Endothelial cell of umbilical vein (primary cell): Measurements from ENCODE around the gene MRTFA. TPM values are rescaled to one million over a fixed set of nuclear protein-coding genes. Genes with fewer than 3 reads are reported as not detected.
A peak's percentile ranks its signal among the peaks of the same experiment; 100 is the strongest.

ENCODE experiments used
- BruUV-seq: library from RNA; stranded (reverse); fragments of 400-500 nt; replicated peaks from 2 replicates; lab custom pipeline; 2021; lab: Mats Ljungman, UMichigan
- CTCF ChIA-PET: fragments of 300-600, 350-600 bp; sonication (Branson Sonifier 250); formaldehyde crosslinking; loops from one replicate; lab custom pipeline; 2021; ENCODE audit warnings: antibody characterized with exemption, inconsistent platforms; lab: Charles Lee
- POLR2A ChIA-PET: fragments of 300-600, 350-600 bp; sonication (Branson Sonifier 250); formaldehyde crosslinking; loops from one replicate; lab custom pipeline; 2021; ENCODE audit warnings: antibody characterized with exemption, inconsistent platforms; lab: Charles Lee
- DNase-seq: peaks from one replicate; pipeline ENCODE4 v3.0.0-alpha.2; 2011; ENCODE audit warnings: low read depth, low spot score
- FAIRE-seq: peaks from 2 replicates; lab custom pipeline; 2011; peaks lifted over from hg19 to GRCh38; lab: Jason Lieb, UNC
- H2AFZ ChIP-seq: 2 replicates; pipeline ENCODE4 v1.6.0; 2012; ENCODE audit warnings: low read depth, low read length, control low read depth, inconsistent platforms
- H3K27ac ChIP-seq: 2 replicates; pipeline ENCODE4 v1.5.1; 2011; ENCODE audit warnings: low read depth, mild to moderate bottlenecking, control low read depth, low read length, moderate library complexity; ENCODE audit not compliant: insufficient read depth
- H3K27me3 ChIP-seq, 2 experiments: 2 replicates each; pipeline versions ENCODE4 v1.6.0 to v1.6.1; 2011; ENCODE audit warnings: low read length in 2 of 2, mixed read lengths in 1 of 2; ENCODE audit not compliant: control insufficient read depth in 2 of 2, insufficient read depth in 2 of 2
- H3K36me3 ChIP-seq, 2 experiments: 2 replicates in 1 of 2; 3 replicates in 1 of 2; pipeline ENCODE4 v1.5.1; 2011; ENCODE audit warnings: low read length in 2 of 2, mild to moderate bottlenecking in 1 of 2, moderate library complexity in 1 of 2; ENCODE audit not compliant: control insufficient read depth in 2 of 2, insufficient read depth in 2 of 2; ENCODE audit errors: extremely low read depth in 1 of 2
- H3K4me1 ChIP-seq: 3 replicates; pipeline ENCODE4 v1.5.1; 2011; ENCODE audit warnings: mild to moderate bottlenecking, low read length; ENCODE audit not compliant: control insufficient read depth, insufficient read depth; ENCODE audit errors: extremely low read depth
- H3K4me2 ChIP-seq: 2 replicates; pipeline ENCODE4 v1.6.1; 2011; ENCODE audit warnings: low read length, control low read depth, mixed read lengths; ENCODE audit not compliant: insufficient read depth
- H3K4me3 ChIP-seq, 3 experiments: fragments of 200-600 bp in 1 of 3; sonication (generic), shearing (Covaris generic) in 1 of 3; replicated peaks in 1 of 3; 2 replicates each; pipeline ENCODE4 v1.5.1; 2011 to 2016; ENCODE audit warnings: control low read depth in 3 of 3, low read length in 3 of 3, mild to moderate bottlenecking in 2 of 3, inconsistent platforms in 1 of 3, low read depth in 1 of 3, moderate library complexity in 1 of 3; ENCODE audit not compliant: insufficient read depth in 1 of 3
- H3K79me2 ChIP-seq: 2 replicates; pipeline ENCODE4 v1.6.0; 2012; ENCODE audit warnings: low read length, inconsistent platforms; ENCODE audit not compliant: control insufficient read depth, insufficient read depth
- H3K9ac ChIP-seq: replicated peaks from 2 replicates; pipeline ENCODE3; 2011; ENCODE audit warnings: low read length, control low read depth; ENCODE audit not compliant: insufficient read depth; ENCODE audit errors: extremely low read depth
- H3K9me1 ChIP-seq: replicated peaks from 3 replicates; pipeline ENCODE4 v1.6.0; 2011; ENCODE audit warnings: mild to moderate bottlenecking, low read length; ENCODE audit not compliant: control insufficient read depth, insufficient read depth; ENCODE audit errors: extremely low read depth
- H3K9me3 ChIP-seq: replicated peaks from 2 replicates; pipeline ENCODE4 v1.5.1; 2012; ENCODE audit warnings: low read length, inconsistent platforms; ENCODE audit not compliant: control insufficient read depth, insufficient read depth
- H4K20me1 ChIP-seq: replicated peaks from 2 replicates; pipeline ENCODE3; 2011; ENCODE audit warnings: mild to moderate bottlenecking, low read length; ENCODE audit not compliant: control insufficient read depth, insufficient read depth; ENCODE audit errors: extremely low read depth
- EZH2 ChIP-seq: IDR thresholded peaks from 2 replicates; pipeline ENCODE4 v1.6.1; 2012; ENCODE audit warnings: borderline replicate concordance, low read depth, mild to moderate bottlenecking, moderate library complexity, low read length, inconsistent platforms; ENCODE audit not compliant: severe bottlenecking
- FOS ChIP-seq: IDR thresholded peaks from 2 replicates; pipeline ENCODE4 v1.6.1; 2011; ENCODE audit warnings: mild to moderate bottlenecking, low read length, moderate library complexity, borderline replicate concordance; ENCODE audit not compliant: insufficient read depth
- GATA2 ChIP-seq: IDR thresholded peaks from 2 replicates; pipeline ENCODE4 v1.7.0; 2011; ENCODE audit warnings: low read depth, mild to moderate bottlenecking, moderate library complexity, mixed read lengths, low read length; ENCODE audit not compliant: insufficient read length, insufficient read depth
- JUN ChIP-seq: IDR thresholded peaks from 2 replicates; pipeline ENCODE4 v1.6.1; 2011; ENCODE audit warnings: borderline replicate concordance, low read depth; ENCODE audit not compliant: insufficient read length, insufficient read depth
- MYC ChIP-seq: IDR thresholded peaks from one replicate; pipeline ENCODE4 v1.6.1; 2011; ENCODE audit warnings: mild to moderate bottlenecking, low read depth, low read length
- POLR2A ChIP-seq: IDR thresholded peaks from 2 replicates; pipeline ENCODE4 v1.6.1; 2012; ENCODE audit warnings: low read depth, mild to moderate bottlenecking, control low read depth, low read length
- POLR2AphosphoS5 ChIP-seq: IDR thresholded peaks from 2 replicates; pipeline ENCODE4 v1.6.1; 2012; ENCODE audit warnings: low read depth, mild to moderate bottlenecking, control low read depth, low read length, moderate library complexity; ENCODE audit not compliant: insufficient read depth
- dilution Hi-C: fragments of 300-500 bp; cut with MboI; formaldehyde crosslinking; loops from one replicate; pipeline ENCODE4 v1.15.0; 2019; ENCODE audit warnings: low sequenced_read_pairs; ENCODE audit not compliant: extremely low pct_ligation_motif_present
- intact Hi-C: fragments of 100-400 bp; cut with micrococcal nuclease; formaldehyde crosslinking; loops from one replicate; pipeline ENCODE4 v1.10.0; 2022
- polyA plus RNA-seq, 4 experiments: library from polyadenylated mRNA; depleted of rRNA in 3 of 4; stranded (reverse) in 3 of 4; unstranded in 1 of 4; fragments of >200 nt; gene quantifications; 2 replicates each; pipeline versions ENCODE4 v1.2.1 to v1.2.3, GENCODE V29; 2011 to 2012; ENCODE audit warnings: missing spikeins in 1 of 4
- total RNA-seq: library from RNA; stranded (reverse); gene quantifications from 2 replicates; pipeline ENCODE4 v1.2.3, GENCODE V29; 2021
- TF ChIP-seq, protein P1 (sequence below), 2 donors: IDR thresholded peaks; 1 replicate in 1 of 2; 2 replicates in 1 of 2; pipeline ENCODE4 v1.5.1; 2011; ENCODE audit warnings: low read length in 2 of 2, mild to moderate bottlenecking in 2 of 2, moderate library complexity in 2 of 2, control low read depth in 1 of 2, inconsistent platforms in 1 of 2, low read depth in 1 of 2; ENCODE audit not compliant: insufficient read depth in 1 of 2; ENCODE audit errors: extremely low read depth in 1 of 2
- TF ChIP-seq, protein P2 (sequence below): IDR thresholded peaks from 2 replicates; pipeline ENCODE4 v1.6.1; 2011; ENCODE audit not compliant: insufficient read depth, insufficient read length

The MRTFA gene
- total and polyA plus RNA-seq, 2 donors (not counting 3 experiments of a cell fraction or from before 2014, with no cell fraction given), result 13.6 to 44.1 TPM

DNA sequence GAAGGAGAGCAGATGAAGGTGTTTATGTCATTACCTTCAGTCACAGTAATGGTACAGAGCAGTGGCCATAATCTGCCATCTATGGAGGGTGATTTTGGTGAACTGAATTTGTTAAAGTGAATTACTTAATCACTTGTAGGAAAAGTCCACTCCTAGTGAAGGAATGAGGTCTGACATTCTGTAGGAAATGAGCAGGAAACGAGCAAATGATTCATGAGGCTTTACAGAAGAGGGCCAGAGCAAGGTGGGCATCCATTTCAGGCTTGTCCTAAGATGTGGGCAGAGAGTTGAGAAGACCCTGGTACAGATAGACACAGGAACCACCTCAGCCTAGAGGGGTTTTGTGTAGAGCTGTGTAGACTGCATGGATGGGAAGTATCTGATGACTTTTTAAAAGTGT is 272.1 kb downstream of the MRTFA start:
- no peaks in the 10 kb centered on the region for H3K9me1 ChIP-seq
- DNase-seq (peak; percentile 31), FAIRE-seq (peak; percentile 80)
- peaks cover 10% of the 10 kb centered on the region for H3K4me1 ChIP-seq
- no TSS peak for BruUV-seq
- no peaks in the 10 kb centered on the region for H3K79me2 ChIP-seq
- peaks cover 28 to 40% of the 10 kb centered on the region in 2 experiments for H3K36me3 ChIP-seq
- no peaks in the 10 kb centered on the region for H3K27me3 ChIP-seq
- no peak overlapping the region for H2AFZ ChIP-seq
- POLR2A ChIA-PET, result no interaction called here
- H3K4me3 ChIP-seq, result no peak overlapping the region
- dilution Hi-C loops, result no loop called here
- no peaks in the 10 kb centered on the region for H4K20me1 ChIP-seq
- TF ChIP-seq POLR2AphosphoS5, result no peak
- TF ChIP-seq, protein P1, sequence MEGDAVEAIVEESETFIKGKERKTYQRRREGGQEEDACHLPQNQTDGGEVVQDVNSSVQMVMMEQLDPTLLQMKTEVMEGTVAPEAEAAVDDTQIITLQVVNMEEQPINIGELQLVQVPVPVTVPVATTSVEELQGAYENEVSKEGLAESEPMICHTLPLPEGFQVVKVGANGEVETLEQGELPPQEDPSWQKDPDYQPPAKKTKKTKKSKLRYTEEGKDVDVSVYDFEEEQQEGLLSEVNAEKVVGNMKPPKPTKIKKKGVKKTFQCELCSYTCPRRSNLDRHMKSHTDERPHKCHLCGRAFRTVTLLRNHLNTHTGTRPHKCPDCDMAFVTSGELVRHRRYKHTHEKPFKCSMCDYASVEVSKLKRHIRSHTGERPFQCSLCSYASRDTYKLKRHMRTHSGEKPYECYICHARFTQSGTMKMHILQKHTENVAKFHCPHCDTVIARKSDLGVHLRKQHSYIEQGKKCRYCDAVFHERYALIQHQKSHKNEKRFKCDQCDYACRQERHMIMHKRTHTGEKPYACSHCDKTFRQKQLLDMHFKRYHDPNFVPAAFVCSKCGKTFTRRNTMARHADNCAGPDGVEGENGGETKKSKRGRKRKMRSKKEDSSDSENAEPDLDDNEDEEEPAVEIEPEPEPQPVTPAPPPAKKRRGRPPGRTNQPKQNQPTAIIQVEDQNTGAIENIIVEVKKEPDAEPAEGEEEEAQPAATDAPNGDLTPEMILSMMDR (IDR thresholded peaks at IDR 0.05; ENCODE audit: extremely low read depth in 1 of 2, insufficient read depth in 1 of 2, low read depth in 1 of 2, low read length in 2 of 2), result no peak
- TF ChIP-seq FOS, result peak; percentile 21
- no peak overlapping the region for H3K9ac ChIP-seq
- H3K4me2 ChIP-seq, result no peak overlapping the region
- intact Hi-C loops, result no loop called here
- CTCF ChIA-PET, result no interaction called here
- peak overlapping the region; percentile 3 for H3K27ac ChIP-seq
- no peaks in the 10 kb centered on the region for H3K9me3 ChIP-seq

DNA sequence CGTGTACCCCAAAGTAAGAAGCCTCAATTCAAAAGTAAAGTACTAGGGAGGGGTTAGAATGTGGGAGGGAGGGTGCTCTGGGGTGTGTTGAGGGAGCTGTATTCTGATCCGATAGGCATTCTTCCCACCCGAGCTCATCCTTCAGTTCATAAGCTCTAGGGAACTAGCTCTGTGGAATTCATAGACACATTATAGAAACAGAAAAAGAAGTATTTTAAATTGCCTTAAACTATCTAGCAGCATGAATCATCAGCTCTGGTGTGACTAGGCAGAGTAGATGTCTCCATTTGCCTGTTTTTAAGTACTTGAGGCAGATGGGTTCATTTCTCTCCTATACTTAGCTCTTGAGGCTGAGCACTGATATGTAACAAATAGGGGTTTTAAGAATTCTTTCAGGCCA is 273.5 kb downstream of the MRTFA start:
- TF ChIP-seq POLR2AphosphoS5 (no peak), FOS (no peak), JUN (no peak), GATA2 (no peak), POLR2A (no peak), MYC (no peak), EZH2 (no peak)
- TF ChIP-seq, protein P2, sequence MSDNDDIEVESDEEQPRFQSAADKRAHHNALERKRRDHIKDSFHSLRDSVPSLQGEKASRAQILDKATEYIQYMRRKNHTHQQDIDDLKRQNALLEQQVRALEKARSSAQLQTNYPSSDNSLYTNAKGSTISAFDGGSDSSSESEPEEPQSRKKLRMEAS, result no peak
- TF ChIP-seq, protein P1 (IDR thresholded peaks at IDR 0.05; ENCODE audit: extremely low read depth in 1 of 2, insufficient read depth in 1 of 2, low read depth in 1 of 2, low read length in 2 of 2), result no peak
- FAIRE-seq (no peak), DNase-seq (no peak)
- intact Hi-C loops, result no loop called here
- CTCF ChIA-PET, result interaction anchor here (0.9 to 1.7 kb wide), 2 partner anchors 15 to 338 kb away, joined by 3 to 5 read pairs; no protein-coding TSS in a partner anchor
- Histone ChIP-seq H3K27me3 (no peaks in the 10 kb centered on the region), H3K4me3 (no peak overlapping the region), H4K20me1 (no peaks in the 10 kb centered on the region), H3K4me1 (peaks cover 10% of the 10 kb centered on the region), H3K9me1 (no peaks in the 10 kb centered on the region), H2AFZ (no peak overlapping the region), H3K79me2 (no peaks in the 10 kb centered on the region), H3K36me3 (peaks cover 35 to 48% of the 10 kb centered on the region in 2 experiments), H3K4me2 (no peak overlapping the region), H3K9me3 (no peaks in the 10 kb centered on the region), H3K9ac (no peak overlapping the region), H3K27ac (no peak overlapping the region)
- POLR2A ChIA-PET, result no interaction called here
- dilution Hi-C loops, result no loop called here
- BruUV-seq, result no TSS peak
